GM12801 (cell line): ENCODE data around the gene PIK3R1.

ENCODE experiments used
- CTCF ChIP-seq: IDR thresholded peaks from one replicate; pipeline ENCODE4 v1.5.1; 2011; ENCODE audit warnings: control low read depth; ENCODE audit not compliant: insufficient read length; ENCODE audit errors: extremely low read depth

Gene PIK3R1

GRCh38 chr5:68187268-68188055 is 28.1 kb upstream of the PIK3R1 start:
- no peak for TF ChIP-seq CTCF

DNA sequence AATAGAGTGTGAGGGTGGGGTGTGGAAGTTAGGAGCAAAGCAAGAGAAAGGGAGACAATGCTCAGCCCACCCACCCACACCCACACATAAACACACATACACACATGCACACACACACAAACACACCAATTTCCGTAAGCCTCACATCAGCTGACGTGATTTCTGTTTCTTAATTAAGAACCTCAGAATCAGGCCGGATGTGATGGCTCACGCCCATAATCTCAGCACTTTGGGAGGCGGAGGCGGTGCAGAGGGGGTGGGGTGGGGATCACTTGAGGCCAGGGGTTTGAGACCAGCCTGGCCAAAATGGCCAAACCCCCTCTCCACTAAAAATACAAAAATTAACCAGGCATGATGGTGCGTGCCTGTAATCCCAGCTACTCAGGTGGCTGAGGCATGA is 26.4 kb upstream of the PIK3R1 start:
- TF ChIP-seq CTCF, result no peak

DNA sequence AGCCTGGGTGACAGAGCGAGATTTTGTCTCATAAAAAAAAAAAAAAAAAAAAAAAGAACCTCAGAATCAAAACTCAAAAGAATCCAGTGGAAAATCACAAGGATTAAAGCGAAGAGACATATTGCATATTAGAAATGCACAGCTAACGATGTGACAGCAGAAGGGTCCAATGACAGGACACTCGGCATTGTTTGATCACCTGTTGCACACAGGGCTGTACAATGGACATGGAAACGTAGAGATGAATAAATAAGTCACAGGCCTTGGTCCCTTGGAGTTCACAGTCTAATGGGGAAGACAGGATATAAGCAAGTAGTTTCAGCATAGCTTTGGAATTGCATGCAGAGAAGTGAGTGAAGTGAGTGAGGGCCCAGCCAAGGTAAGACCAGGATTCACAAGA is 25.9 kb upstream of the PIK3R1 start:
- no peak for TF ChIP-seq CTCF

DNA sequence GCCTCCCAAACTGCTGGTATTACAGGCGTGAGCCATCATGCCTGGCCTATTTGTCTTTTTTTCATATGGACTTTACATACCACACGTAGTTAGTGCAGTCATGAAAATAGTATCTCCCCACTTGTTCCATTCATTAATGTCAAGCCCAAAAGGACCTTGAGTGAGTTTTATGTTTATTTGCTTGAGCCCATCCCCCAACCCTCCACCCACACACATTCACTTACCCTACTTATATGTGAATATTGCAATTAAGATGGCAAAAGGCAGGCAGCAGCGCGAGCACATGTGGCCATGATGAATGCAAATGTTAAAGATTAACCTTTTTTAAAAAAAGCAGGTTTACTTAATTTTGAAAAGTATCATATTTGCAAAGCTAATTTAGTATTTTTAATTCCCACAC is 24.9 kb upstream of the PIK3R1 start:
- no peak for TF ChIP-seq CTCF

- TF ChIP-seq CTCF, result no peak
Observed at GRCh38 chr5:68191083-68191791, 24.3 kb upstream of the PIK3R1 start.

GRCh38 chr5:68192679-68193060 is 22.9 kb upstream of the PIK3R1 start:
- no peak for TF ChIP-seq CTCF

- no peak for TF ChIP-seq CTCF
Observed at GRCh38 chr5:68193481-68194036, 22.0 kb upstream of the PIK3R1 start.
